ENCODE results near the gene MAPK13.

Gene MAPK13

DNA sequence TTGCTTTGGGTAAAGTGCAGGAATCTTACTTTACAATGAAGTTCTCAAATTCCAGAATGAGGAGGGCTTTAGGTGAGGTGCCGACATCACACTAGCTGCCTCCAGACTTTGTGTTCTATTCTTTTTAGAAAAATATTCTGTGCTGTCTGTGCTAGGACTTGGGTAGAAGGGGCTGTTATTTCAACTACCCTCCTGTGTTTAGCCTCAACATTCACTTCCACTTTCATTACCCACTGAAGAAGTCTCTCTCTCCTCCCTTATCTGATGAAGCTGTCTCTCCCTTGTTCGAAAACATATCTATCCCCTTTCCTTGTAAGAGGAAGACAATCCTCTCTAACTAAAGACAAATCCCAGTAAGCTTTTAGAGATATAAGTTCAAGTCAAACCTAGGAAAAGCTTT lies 41.3 kb downstream of the MAPK13 start:
- no peak overlapping the region for H4K8ac ChIP-seq (ENCODE audit: low read depth, low read length)
- H3K27me3 ChIP-seq (ENCODE audit: insufficient read depth, low read length, poor library complexity), result no peaks in the 10 kb centered on the region
- no peak overlapping the region for H3K4ac ChIP-seq (ENCODE audit: low read depth, low read length)
- H3K79me1 ChIP-seq (ENCODE audit: low read length), result no peaks in the 10 kb centered on the region
- DNase-seq, result no peak
- no peak overlapping the region for H3K56ac ChIP-seq (ENCODE audit: low read length)
- H3K79me2 ChIP-seq (ENCODE audit: control insufficient read depth, insufficient read depth, low read length), result no peaks in the 10 kb centered on the region
- H4K5ac ChIP-seq (ENCODE audit: low read length), result no peak overlapping the region
- no peak overlapping the region for H2BK120ac ChIP-seq (ENCODE audit: low read depth, low read length)
- no peak overlapping the region for H3K4me2 ChIP-seq (ENCODE audit: low read length)
- H3K4me1 ChIP-seq (ENCODE audit: control insufficient read depth, low read depth, low read length), result no peaks in the 10 kb centered on the region
- no peak overlapping the region for H2BK5ac ChIP-seq (ENCODE audit: low read length)
- no peak overlapping the region for H3K18ac ChIP-seq (ENCODE audit: low read length)
- H3K23ac ChIP-seq (ENCODE audit: low read length), result no peak overlapping the region
- H2AK5ac ChIP-seq (ENCODE audit: low read length), result no peak overlapping the region
- no CpG with 5 or more reads among the region's 2 CpGs for whole genome bisulfite sequencing (ENCODE audit: extremely low coverage, insufficient coverage, low lambda C conversion rate)
- H2BK15ac ChIP-seq (replicated peaks; ENCODE audit: low read depth), result no peak overlapping the region
- H3K27ac ChIP-seq (ENCODE audit: low read depth, low read length), result no peak overlapping the region
- H3K36me3 ChIP-seq (ENCODE audit: control insufficient read depth, insufficient read depth, low read length), result no peaks in the 10 kb centered on the region
- H3K4me3 ChIP-seq (ENCODE audit: low read length), result no peak overlapping the region
- H3K9ac ChIP-seq (ENCODE audit: low read length), result no peak overlapping the region

GRCh38 chr6:36177166-36177565 lies 46.9 kb downstream of the MAPK13 start:
- Histone ChIP-seq H4K5ac (ENCODE audit: low read length) (no peak overlapping the region), H3K9ac (ENCODE audit: low read length) (no peak overlapping the region), H3K27ac (ENCODE audit: low read depth, low read length) (no peak overlapping the region), H3K36me3 (ENCODE audit: control insufficient read depth, insufficient read depth, low read length) (no peaks in the 10 kb centered on the region), H2BK120ac (ENCODE audit: low read depth, low read length) (no peak overlapping the region), H2AK5ac (ENCODE audit: low read length) (no peak overlapping the region), H3K23ac (ENCODE audit: low read length) (no peak overlapping the region), H3K27me3 (ENCODE audit: insufficient read depth, low read length, poor library complexity) (no peaks in the 10 kb centered on the region), H3K56ac (ENCODE audit: low read length) (no peak overlapping the region), H2BK5ac (ENCODE audit: low read length) (no peak overlapping the region), H3K4me1 (ENCODE audit: control insufficient read depth, low read depth, low read length) (no peaks in the 10 kb centered on the region), H3K79me2 (ENCODE audit: control insufficient read depth, insufficient read depth, low read length) (no peaks in the 10 kb centered on the region), H4K8ac (ENCODE audit: low read depth, low read length) (no peak overlapping the region), H2BK15ac (replicated peaks; ENCODE audit: low read depth) (no peak overlapping the region), H3K4ac (ENCODE audit: low read depth, low read length) (no peak overlapping the region), H3K4me2 (ENCODE audit: low read length) (no peak overlapping the region), H3K4me3 (ENCODE audit: low read length) (no peak overlapping the region), H3K79me1 (ENCODE audit: low read length) (no peaks in the 10 kb centered on the region), H3K18ac (ENCODE audit: low read length) (no peak overlapping the region)
- no peak for DNase-seq

DNA sequence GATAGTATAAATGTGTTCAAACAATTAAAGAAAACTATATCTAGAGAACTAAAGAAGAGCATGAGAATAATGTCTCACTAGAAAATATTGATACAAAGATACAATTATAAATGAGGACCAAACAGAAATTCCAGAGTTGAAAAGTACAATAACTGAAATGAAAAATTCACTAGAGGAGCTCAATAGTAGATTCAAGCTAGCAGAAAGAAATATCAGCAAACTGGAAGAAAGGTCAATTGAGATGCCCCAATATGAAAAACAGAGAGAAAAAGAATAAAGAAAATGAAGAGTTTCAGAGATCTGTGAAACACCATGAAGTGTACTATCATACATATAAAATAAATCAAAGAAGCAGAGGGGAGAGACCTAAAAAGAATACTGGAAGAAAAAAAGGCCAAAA lies 48.2 kb downstream of the MAPK13 start:
- Histone ChIP-seq H3K36me3 (ENCODE audit: control insufficient read depth, insufficient read depth, low read length) (no peaks in the 10 kb centered on the region), H3K23ac (ENCODE audit: low read length) (no peak overlapping the region), H3K9ac (ENCODE audit: low read length) (no peak overlapping the region), H2BK5ac (ENCODE audit: low read length) (no peak overlapping the region), H3K4me1 (ENCODE audit: control insufficient read depth, low read depth, low read length) (no peaks in the 10 kb centered on the region), H3K27me3 (ENCODE audit: insufficient read depth, low read length, poor library complexity) (no peaks in the 10 kb centered on the region), H3K4me3 (ENCODE audit: low read length) (no peak overlapping the region), H3K4me2 (ENCODE audit: low read length) (no peak overlapping the region), H4K5ac (ENCODE audit: low read length) (no peak overlapping the region), H3K18ac (ENCODE audit: low read length) (no peak overlapping the region), H2AK5ac (ENCODE audit: low read length) (no peak overlapping the region), H3K56ac (ENCODE audit: low read length) (no peak overlapping the region), H2BK120ac (ENCODE audit: low read depth, low read length) (no peak overlapping the region), H3K27ac (ENCODE audit: low read depth, low read length) (no peak overlapping the region), H3K79me1 (ENCODE audit: low read length) (no peaks in the 10 kb centered on the region), H3K79me2 (ENCODE audit: control insufficient read depth, insufficient read depth, low read length) (no peaks in the 10 kb centered on the region), H2BK15ac (replicated peaks; ENCODE audit: low read depth) (no peak overlapping the region), H3K4ac (ENCODE audit: low read depth, low read length) (no peak overlapping the region), H4K8ac (ENCODE audit: low read depth, low read length) (no peak overlapping the region)
- no peak for DNase-seq

GRCh38 chr6:36180126-36180525 lies 49.8 kb downstream of the MAPK13 start:
- no peak overlapping the region for H4K5ac ChIP-seq (ENCODE audit: low read length)
- no peak overlapping the region for H2BK5ac ChIP-seq (ENCODE audit: low read length)
- H3K79me2 ChIP-seq (ENCODE audit: control insufficient read depth, insufficient read depth, low read length), result no peaks in the 10 kb centered on the region
- H3K36me3 ChIP-seq (ENCODE audit: control insufficient read depth, insufficient read depth, low read length), result no peaks in the 10 kb centered on the region
- no peak overlapping the region for H3K18ac ChIP-seq (ENCODE audit: low read length)
- no peak overlapping the region for H4K8ac ChIP-seq (ENCODE audit: low read depth, low read length)
- no peak for DNase-seq
- no peak overlapping the region for H2BK120ac ChIP-seq (ENCODE audit: low read depth, low read length)
- no peak overlapping the region for H3K9ac ChIP-seq (ENCODE audit: low read length)
- no CpG with 5 or more reads among the region's 1 CpG for WGBS (ENCODE audit: extremely low coverage, insufficient coverage, low lambda C conversion rate)
- no peaks in the 10 kb centered on the region for H3K4me1 ChIP-seq (ENCODE audit: control insufficient read depth, low read depth, low read length)
- H3K4ac ChIP-seq (ENCODE audit: low read depth, low read length), result no peak overlapping the region
- no peak overlapping the region for H3K23ac ChIP-seq (ENCODE audit: low read length)
- H3K27me3 ChIP-seq (ENCODE audit: insufficient read depth, low read length, poor library complexity), result no peaks in the 10 kb centered on the region
- no peak overlapping the region for H2BK15ac ChIP-seq (replicated peaks; ENCODE audit: low read depth)
- no peaks in the 10 kb centered on the region for H3K79me1 ChIP-seq (ENCODE audit: low read length)
- H3K27ac ChIP-seq (ENCODE audit: low read depth, low read length), result no peak overlapping the region
- H3K4me3 ChIP-seq (ENCODE audit: low read length), result no peak overlapping the region
- no peak overlapping the region for H3K56ac ChIP-seq (ENCODE audit: low read length)
- H2AK5ac ChIP-seq (ENCODE audit: low read length), result no peak overlapping the region
- no peak overlapping the region for H3K4me2 ChIP-seq (ENCODE audit: low read length)

GRCh38 chr6:36184311-36184710 lies 54.0 kb downstream of the MAPK13 start:
- H3K4me1 ChIP-seq (ENCODE audit: control insufficient read depth, low read depth, low read length), result no peaks in the 10 kb centered on the region
- no peak overlapping the region for H3K4ac ChIP-seq (ENCODE audit: low read depth, low read length)
- H3K27ac ChIP-seq (ENCODE audit: low read depth, low read length), result no peak overlapping the region
- H3K9ac ChIP-seq (ENCODE audit: low read length), result no peak overlapping the region
- no peaks in the 10 kb centered on the region for H3K27me3 ChIP-seq (ENCODE audit: insufficient read depth, low read length, poor library complexity)
- no peak overlapping the region for H3K23ac ChIP-seq (ENCODE audit: low read length)
- H3K36me3 ChIP-seq (ENCODE audit: control insufficient read depth, insufficient read depth, low read length), result no peaks in the 10 kb centered on the region
- H3K4me3 ChIP-seq (ENCODE audit: low read length), result no peak overlapping the region
- H4K8ac ChIP-seq (ENCODE audit: low read depth, low read length), result no peak overlapping the region
- no peak overlapping the region for H2BK5ac ChIP-seq (ENCODE audit: low read length)
- no peak overlapping the region for H2AK5ac ChIP-seq (ENCODE audit: low read length)
- no peak overlapping the region for H4K5ac ChIP-seq (ENCODE audit: low read length)
- H2BK15ac ChIP-seq (replicated peaks; ENCODE audit: low read depth), result no peak overlapping the region
- no peak overlapping the region for H3K4me2 ChIP-seq (ENCODE audit: low read length)
- H3K79me2 ChIP-seq (ENCODE audit: control insufficient read depth, insufficient read depth, low read length), result no peaks in the 10 kb centered on the region
- no peak overlapping the region for H3K18ac ChIP-seq (ENCODE audit: low read length)
- H3K56ac ChIP-seq (ENCODE audit: low read length), result no peak overlapping the region
- H2BK120ac ChIP-seq (ENCODE audit: low read depth, low read length), result no peak overlapping the region
- no peaks in the 10 kb centered on the region for H3K79me1 ChIP-seq (ENCODE audit: low read length)
- DNase-seq, result no peak

DNA sequence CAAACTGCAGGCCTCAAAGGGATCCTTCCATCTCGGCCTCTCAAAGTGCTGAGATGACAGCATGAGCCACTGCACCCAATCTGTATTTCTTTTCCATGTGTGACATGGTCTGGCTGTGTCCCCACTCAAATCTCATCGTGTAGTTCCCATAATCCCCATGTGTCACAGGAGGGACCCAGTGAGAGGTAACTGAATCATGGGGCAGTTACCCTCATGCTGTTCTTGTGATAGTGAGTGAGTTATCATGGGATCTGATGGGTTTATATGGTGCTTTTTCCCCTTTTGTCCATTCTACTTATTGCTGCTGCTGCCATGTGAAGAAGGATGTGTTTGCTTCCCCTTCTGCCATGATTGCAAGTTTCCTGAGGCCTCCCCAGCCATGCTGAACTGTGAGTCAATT lies 55.9 kb downstream of the MAPK13 start:
- no peaks in the 10 kb centered on the region for H3K27me3 ChIP-seq (ENCODE audit: insufficient read depth, low read length, poor library complexity)
- no CpG with 5 or more reads among the region's 2 CpGs for WGBS (ENCODE audit: extremely low coverage, insufficient coverage, low lambda C conversion rate)
- no peaks in the 10 kb centered on the region for H3K79me2 ChIP-seq (ENCODE audit: control insufficient read depth, insufficient read depth, low read length)
- H3K36me3 ChIP-seq (ENCODE audit: control insufficient read depth, insufficient read depth, low read length), result no peaks in the 10 kb centered on the region
- no peak overlapping the region for H2BK120ac ChIP-seq (ENCODE audit: low read depth, low read length)
- no peak overlapping the region for H2AK5ac ChIP-seq (ENCODE audit: low read length)
- no peak overlapping the region for H4K8ac ChIP-seq (ENCODE audit: low read depth, low read length)
- no peak overlapping the region for H3K27ac ChIP-seq (ENCODE audit: low read depth, low read length)
- H3K56ac ChIP-seq (ENCODE audit: low read length), result no peak overlapping the region
- H3K79me1 ChIP-seq (ENCODE audit: low read length), result no peaks in the 10 kb centered on the region
- H3K9ac ChIP-seq (ENCODE audit: low read length), result no peak overlapping the region
- no peak overlapping the region for H3K23ac ChIP-seq (ENCODE audit: low read length)
- no peak overlapping the region for H3K18ac ChIP-seq (ENCODE audit: low read length)
- no peak for DNase-seq
- no peaks in the 10 kb centered on the region for H3K4me1 ChIP-seq (ENCODE audit: control insufficient read depth, low read depth, low read length)
- H4K5ac ChIP-seq (ENCODE audit: low read length), result no peak overlapping the region
- no peak overlapping the region for H2BK15ac ChIP-seq (replicated peaks; ENCODE audit: low read depth)
- no peak overlapping the region for H3K4me3 ChIP-seq (ENCODE audit: low read length)
- no peak overlapping the region for H2BK5ac ChIP-seq (ENCODE audit: low read length)
- H3K4ac ChIP-seq (ENCODE audit: low read depth, low read length), result no peak overlapping the region
- H3K4me2 ChIP-seq (ENCODE audit: low read length), result no peak overlapping the region
